Effector memory CD8-positive, alpha-beta T cell (primary cell): ENCODE results near the gene APH1B.
"Not testable (repeated sequence)": the region's sequence is repeated elsewhere in the genome, so short reads cannot be mapped to it uniquely, and the experiment has no call there.

Experiments
- ATAC-seq: fragments of 150-1000 bp; cut with Tn5 transposase; replicated peaks from 2 replicates; pipeline ENCODE4 v1.10.0; 2021; ENCODE audit warnings: mild to moderate bottlenecking, moderate library complexity
- DNase-seq, 3 experiments: peaks; one replicate each; pipeline ENCODE4 v3.0.0; 2021
- H3K27ac Mint-ChIP-seq, 2 donors: one replicate each; pipeline ENCODE4 v1.8.0; 2022; ENCODE audit warnings: mild to moderate bottlenecking in 2 of 2, mixed read lengths in 2 of 2, moderate library complexity in 2 of 2
- H3K27me3 Mint-ChIP-seq, 2 donors: one replicate each; pipeline ENCODE4 v1.8.0; 2022; ENCODE audit warnings: mixed read lengths in 2 of 2
- H3K36me3 Mint-ChIP-seq: one replicate; pipeline ENCODE4 v1.8.0; 2022; ENCODE audit warnings: mild to moderate bottlenecking, moderate library complexity, mixed read lengths; ENCODE audit not compliant: insufficient read depth
- H3K4me1 Mint-ChIP-seq, 2 donors: one replicate each; pipeline ENCODE4 v1.8.0; 2022; ENCODE audit warnings: low read depth in 2 of 2, mixed read lengths in 2 of 2
- H3K4me3 Mint-ChIP-seq, 2 donors: one replicate each; pipeline ENCODE4 v1.8.0; 2022; ENCODE audit warnings: mild to moderate bottlenecking in 2 of 2, mixed read lengths in 2 of 2, moderate library complexity in 2 of 2
- H3K9me3 Mint-ChIP-seq, 2 donors: one replicate each; pipeline ENCODE4 v1.8.0; 2022; ENCODE audit warnings: mixed read lengths in 2 of 2
- total RNA-seq, 9 experiments: gene quantifications; one replicate each; lab custom pipeline; 2026; lab: John Stamatoyannopoulos, UW

The APH1B gene
- total RNA-seq = 4.8 to 39.3 (median 8.5) reads per million in 9 experiments

DNA sequence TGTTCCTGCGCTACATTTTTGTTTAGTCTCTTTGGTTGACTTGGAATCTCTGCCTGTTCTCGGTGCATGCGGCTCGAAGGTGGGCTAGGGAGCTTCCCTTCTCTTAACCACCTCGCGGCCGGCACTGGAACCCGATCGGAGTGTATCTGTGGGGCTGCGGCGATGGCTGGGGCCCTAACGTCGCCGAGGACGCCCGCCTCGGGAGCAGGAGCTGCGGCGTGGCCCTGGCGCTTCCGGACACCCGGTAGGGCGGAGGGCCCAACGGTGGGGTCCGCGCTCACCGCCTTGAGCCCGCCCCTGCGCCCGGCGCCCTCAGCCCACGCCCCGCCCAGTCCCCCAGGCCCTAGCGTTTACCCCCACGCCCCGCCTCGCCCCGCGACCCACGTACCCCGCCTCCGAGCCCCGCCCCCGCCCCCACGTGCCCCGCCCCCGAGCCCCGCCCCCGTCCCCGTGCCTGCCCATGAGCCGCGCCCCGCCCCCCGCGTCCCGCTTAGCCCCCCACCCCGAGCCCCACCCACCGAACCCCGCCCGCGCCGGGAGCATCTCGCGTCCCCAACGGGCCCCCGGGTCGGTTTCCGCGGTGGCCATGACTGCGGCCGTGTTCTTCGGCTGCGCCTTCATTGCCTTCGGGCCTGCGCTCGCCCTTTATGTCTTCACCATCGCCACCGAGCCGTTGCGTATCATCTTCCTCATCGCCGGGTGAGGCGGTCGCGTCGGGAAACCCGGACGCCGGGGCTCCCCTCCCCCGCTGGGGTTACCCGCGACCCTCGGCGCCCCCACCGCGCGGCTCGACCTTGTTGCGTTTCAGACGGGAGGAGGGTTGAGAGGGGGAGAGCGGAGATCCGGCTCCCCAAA, at the start of gene APH1B:
Gene APH1B, plus strand, starts transcription at position 568 of the 855 bp plus-strand sequence. Its CDS starts 19 bp downstream, at position 587.
- DNase-seq (peak; percentile 62 to 67 (median 66)), ATAC-seq (peak; percentile 82)
- Mint-ChIP-seq H3K36me3 (peaks cover 3% of the 10 kb centered on the region), H3K9me3 (no peaks in the 10 kb centered on the region), H3K4me3 (peak within 1 kb of the TSS; percentile 78 to 86), H3K27ac (peak within 1 kb of the TSS; percentile 73 to 85), H3K27me3 (no peaks in the 10 kb centered on the region), H3K4me1 (peaks cover 26 to 35% of the 10 kb centered on the region in 2 donors)

DNA sequence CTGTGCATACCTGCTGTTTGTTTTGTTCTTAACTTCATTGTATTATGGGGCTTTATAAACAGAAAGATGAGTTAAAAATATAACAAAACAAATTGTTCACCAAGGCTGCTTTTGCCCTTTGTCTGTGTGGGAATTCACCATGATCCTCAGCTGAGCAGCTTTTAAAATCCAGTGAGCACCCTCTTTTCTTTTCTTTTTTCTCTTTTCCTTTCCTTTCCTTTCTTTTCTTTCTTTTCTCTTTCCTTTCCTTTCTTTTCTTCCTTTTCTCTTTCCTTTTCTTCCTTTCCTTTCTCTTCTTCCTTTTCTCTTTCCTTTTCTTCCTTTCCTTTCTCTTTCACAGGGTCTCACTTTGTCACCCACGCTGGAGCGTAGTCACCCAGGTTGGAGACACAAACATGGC, 49.7 kb upstream of the APH1B start:
- Mint-ChIP-seq H3K27me3 (no peaks in the 10 kb centered on the region), H3K4me1 (peaks cover 32 to 48% of the 10 kb centered on the region in 2 donors), H3K9me3 (no peaks in the 10 kb centered on the region), H3K27ac (peak overlapping the region; percentile 45 to 75), H3K36me3 (peaks cover 44% of the 10 kb centered on the region), H3K4me3 (peak overlapping the region in 1 of 2 donors; percentile 30)
- ATAC-seq = no peak
- no peak for DNase-seq

DNA sequence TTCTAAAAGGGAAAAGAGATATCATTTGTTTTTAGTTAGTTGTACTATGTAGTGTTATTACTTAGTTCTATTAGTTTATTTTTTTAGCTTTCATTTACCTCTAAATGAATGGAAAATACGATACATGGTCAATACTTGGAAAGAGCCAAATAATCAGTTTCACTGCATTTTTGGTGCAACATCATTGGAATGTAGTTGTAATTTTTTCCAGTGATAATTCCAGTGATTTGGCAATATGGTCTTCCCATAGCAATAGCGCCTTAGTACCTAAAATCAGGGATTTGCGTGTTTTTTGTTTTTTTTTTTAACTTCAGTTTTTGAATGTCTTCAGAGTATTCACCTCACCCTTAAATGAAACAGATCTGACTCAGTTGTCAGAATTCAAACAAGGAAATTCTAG, 46.2 kb upstream of the APH1B start:
- no peaks in the 10 kb centered on the region for H3K9me3 Mint-ChIP-seq
- H3K36me3 Mint-ChIP-seq = peaks cover 46% of the 10 kb centered on the region
- H3K4me3 Mint-ChIP-seq = peak overlapping the region in 1 of 2 donors; percentile 21
- DNase-seq = no peak
- no peak for ATAC-seq
- H3K27me3 Mint-ChIP-seq = no peaks in the 10 kb centered on the region
- H3K27ac Mint-ChIP-seq = peak overlapping the region; percentile 84 to 87
- peaks cover 39 to 68% of the 10 kb centered on the region in 2 donors for H3K4me1 Mint-ChIP-seq

DNA sequence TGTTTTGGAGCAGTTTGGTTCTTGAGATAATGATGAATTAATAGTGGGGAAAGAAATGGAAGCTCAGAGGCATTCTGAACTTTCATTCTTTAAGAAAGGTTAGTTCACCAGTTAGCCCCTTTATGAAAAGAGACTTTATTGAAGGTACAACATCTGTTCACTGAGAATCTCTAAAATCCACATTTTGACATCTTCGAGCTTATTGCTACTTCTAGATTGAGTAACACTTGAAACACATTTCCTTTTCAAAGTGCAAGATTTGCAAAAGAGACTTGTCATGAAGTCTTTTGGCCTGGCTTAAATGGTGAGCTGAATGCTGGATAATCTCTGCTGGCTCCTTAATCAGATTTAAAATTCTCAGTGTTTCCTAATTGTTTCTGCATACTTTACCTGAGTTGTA, 45.7 kb upstream of the APH1B start:
- peak; percentile 31 for ATAC-seq
- peak overlapping the region; percentile 21 to 70 for H3K4me3 Mint-ChIP-seq
- peaks cover 41% of the 10 kb centered on the region for H3K36me3 Mint-ChIP-seq
- no peak for DNase-seq
- no peaks in the 10 kb centered on the region for H3K27me3 Mint-ChIP-seq
- peak overlapping the region; percentile 84 to 87 for H3K27ac Mint-ChIP-seq
- peaks cover 35 to 63% of the 10 kb centered on the region in 2 donors for H3K4me1 Mint-ChIP-seq
- H3K9me3 Mint-ChIP-seq = no peaks in the 10 kb centered on the region

DNA sequence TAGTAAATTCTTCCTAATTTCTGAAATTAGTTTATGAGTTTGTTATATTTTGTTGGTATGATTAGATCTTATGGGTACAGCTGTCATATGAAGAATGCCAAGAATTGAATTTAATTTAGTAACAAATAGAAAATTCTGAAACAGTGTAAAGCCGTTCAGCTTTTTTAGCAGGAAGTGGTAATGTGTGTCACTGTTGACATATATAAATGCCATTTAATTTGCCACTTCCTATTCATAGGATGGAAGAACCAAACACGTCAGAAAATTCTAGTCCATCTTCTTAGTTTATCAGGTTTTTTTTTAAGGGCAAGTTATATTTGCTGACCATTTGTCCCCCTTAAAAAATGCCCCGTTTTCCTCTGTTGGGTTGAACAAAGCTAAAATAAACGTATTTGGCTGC, 45.0 kb upstream of the APH1B start:
- ATAC-seq = peak; percentile 88
- peaks cover 46% of the 10 kb centered on the region for H3K36me3 Mint-ChIP-seq
- H3K27ac Mint-ChIP-seq = peak overlapping the region; percentile 84 to 87
- DNase-seq = no peak
- H3K27me3 Mint-ChIP-seq = no peaks in the 10 kb centered on the region
- peaks cover 38 to 65% of the 10 kb centered on the region in 2 donors for H3K4me1 Mint-ChIP-seq
- peak overlapping the region; percentile 41 to 70 for H3K4me3 Mint-ChIP-seq
- no peaks in the 10 kb centered on the region for H3K9me3 Mint-ChIP-seq

DNA sequence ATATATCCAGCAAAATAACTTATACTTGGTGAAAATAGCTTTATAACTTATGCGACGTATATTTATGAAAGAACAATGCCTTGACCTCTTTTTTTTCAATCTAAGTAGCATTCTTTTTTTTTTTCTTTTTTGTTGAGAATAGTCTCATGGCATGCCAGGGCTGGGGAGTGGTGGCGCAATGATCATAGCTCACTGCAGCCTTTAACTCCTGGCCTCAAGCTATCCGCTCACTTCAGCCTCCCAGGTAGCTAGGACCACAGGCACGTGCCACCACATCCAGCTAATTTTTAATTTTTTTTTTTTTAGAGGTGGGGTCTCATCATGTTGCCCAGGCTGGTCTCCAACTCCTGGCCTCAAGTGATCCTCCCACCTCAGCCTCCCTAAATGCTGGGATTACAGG, 44.5 kb upstream of the APH1B start:
- peak overlapping the region; percentile 84 to 87 for H3K27ac Mint-ChIP-seq
- H3K4me3 Mint-ChIP-seq = peak overlapping the region; percentile 41 to 68
- H3K27me3 Mint-ChIP-seq = no peaks in the 10 kb centered on the region
- ATAC-seq (peak; percentile 40), DNase-seq (no peak)
- H3K36me3 Mint-ChIP-seq = peaks cover 46% of the 10 kb centered on the region
- peaks cover 41 to 66% of the 10 kb centered on the region in 2 donors for H3K4me1 Mint-ChIP-seq
- H3K9me3 Mint-ChIP-seq = no peaks in the 10 kb centered on the region

DNA sequence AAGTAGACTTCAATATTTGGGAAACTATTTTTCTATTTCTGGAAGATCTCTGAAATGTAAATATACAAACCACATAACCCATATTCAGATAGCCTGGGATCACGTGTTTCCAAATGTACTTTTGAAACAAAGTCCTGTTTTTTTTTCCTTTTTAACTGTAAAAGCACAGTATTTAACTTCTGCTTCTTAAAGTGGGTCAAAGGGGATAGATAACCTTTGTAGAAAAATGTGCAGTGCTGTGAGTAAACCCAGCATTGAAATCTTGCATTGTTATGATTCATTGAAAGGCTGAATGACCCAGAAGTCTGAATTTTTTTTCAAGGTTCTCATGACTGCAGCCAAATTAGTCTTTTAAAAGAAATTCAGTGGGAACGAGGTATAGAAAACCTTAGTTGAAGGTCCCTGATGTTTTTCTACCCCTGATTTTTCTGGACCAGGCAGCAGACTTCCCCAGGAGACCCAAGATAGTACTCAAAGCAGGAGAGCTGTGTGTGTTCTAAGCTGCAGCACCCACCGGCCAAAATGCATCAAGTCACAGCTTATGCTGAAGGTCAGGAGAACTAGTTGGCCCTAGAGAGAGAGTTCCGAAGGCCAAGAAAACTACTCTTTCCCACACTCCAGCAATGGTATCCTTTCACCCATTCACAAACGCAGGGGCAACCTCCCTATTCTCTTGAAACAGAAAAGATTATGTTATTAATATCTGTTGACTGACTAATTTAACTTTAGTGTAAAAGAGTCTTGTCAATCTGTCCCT, 43.6 kb upstream of the APH1B start:
- H3K36me3 Mint-ChIP-seq = peaks cover 41% of the 10 kb centered on the region
- ATAC-seq (peak; percentile 31), DNase-seq (no peak)

DNA sequence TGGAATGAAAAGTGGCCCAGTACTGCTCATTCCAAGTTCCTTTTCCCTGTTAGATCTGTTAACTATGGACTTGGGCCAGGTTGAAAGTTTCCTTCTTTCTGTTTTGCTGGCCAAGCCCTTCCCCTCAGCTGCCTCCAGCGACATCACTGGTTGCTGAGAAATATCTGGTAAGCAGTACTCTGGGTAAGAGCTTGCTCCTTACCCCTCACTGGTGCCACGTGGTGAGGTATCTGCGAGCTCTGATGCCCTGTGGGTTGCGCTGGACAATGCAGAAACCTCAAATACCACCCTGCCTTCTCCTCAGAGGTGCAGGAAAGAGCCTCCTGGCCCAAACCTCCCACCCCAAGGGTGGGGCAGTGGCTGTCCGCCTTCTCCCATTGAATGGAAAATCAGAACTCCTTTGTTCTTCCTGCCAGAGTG, 42.9 kb upstream of the APH1B start:
- DNase-seq = no peak
- Mint-ChIP-seq H3K27ac (peak overlapping the region; percentile 56 to 91), H3K4me1 (peaks cover 38 to 67% of the 10 kb centered on the region in 2 donors), H3K27me3 (no peaks in the 10 kb centered on the region), H3K4me3 (peak overlapping the region; percentile 37 to 68), H3K36me3 (peaks cover 40% of the 10 kb centered on the region), H3K9me3 (no peaks in the 10 kb centered on the region)
- no peak for ATAC-seq

More for the DNA sequence above, 43.6 kb upstream of the APH1B start:
- Mint-ChIP-seq H3K9me3 (no peaks in the 10 kb centered on the region), H3K4me3 (peak overlapping the region; percentile 41 to 68), H3K4me1 (peaks cover 39 to 67% of the 10 kb centered on the region in 2 donors), H3K27ac (peak overlapping the region; percentile 84 to 85), H3K27me3 (no peaks in the 10 kb centered on the region)

DNA sequence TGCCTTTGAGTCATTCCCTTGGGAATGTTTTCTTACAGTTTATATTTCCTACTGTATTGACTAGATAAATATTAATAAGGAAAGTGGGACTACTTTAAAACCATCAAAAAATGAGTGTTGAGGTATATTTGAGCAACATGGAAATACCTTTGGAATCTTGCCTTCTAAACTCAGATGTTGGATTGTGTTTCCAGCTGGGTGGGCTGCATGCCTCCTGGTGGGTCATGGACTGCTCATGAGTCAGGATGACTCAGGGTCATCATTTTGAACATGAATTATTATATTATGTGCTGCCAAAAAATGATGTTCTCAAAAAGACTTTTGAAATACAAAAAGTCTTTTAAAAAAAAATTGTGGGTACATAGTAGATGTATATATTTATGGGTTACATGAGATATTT, 41.1 kb upstream of the APH1B start:
- no peak overlapping the region for H3K4me3 Mint-ChIP-seq
- H3K9me3 Mint-ChIP-seq = no peaks in the 10 kb centered on the region
- H3K27me3 Mint-ChIP-seq = no peaks in the 10 kb centered on the region
- H3K27ac Mint-ChIP-seq = no peak overlapping the region
- DNase-seq (no peak), ATAC-seq (no peak)
- peaks cover 39% of the 10 kb centered on the region for H3K36me3 Mint-ChIP-seq
- H3K4me1 Mint-ChIP-seq = peaks cover 36 to 67% of the 10 kb centered on the region in 2 donors

DNA sequence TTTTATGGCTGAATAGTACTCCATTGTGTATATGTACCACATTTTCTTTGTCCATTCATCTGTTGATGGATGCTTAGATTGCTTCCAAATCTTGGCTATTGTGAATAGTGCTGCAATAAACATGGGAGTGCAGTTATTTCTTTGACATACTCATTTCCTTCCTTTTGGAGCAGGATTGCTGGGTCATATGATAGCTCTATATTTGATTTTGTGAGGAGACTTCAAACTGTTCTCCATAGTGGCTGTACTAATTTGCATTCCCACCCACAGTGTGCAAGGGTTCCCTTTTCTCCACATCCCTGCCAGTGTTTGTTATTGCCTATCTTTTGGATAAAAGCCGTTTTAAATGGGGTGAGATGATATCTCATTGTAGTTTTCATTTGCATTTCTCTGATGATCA, 40.3 kb upstream of the APH1B start:
- DNase-seq, H3K9me3 Mint-ChIP-seq, H3K4me3 Mint-ChIP-seq, ATAC-seq, H3K27me3 Mint-ChIP-seq: not testable (repeated sequence)
- peak overlapping the region; percentile 28 to 50 for H3K27ac Mint-ChIP-seq
- peaks cover 42% of the 10 kb centered on the region for H3K36me3 Mint-ChIP-seq
- H3K4me1 Mint-ChIP-seq = peaks cover 38 to 67% of the 10 kb centered on the region in 2 donors

DNA sequence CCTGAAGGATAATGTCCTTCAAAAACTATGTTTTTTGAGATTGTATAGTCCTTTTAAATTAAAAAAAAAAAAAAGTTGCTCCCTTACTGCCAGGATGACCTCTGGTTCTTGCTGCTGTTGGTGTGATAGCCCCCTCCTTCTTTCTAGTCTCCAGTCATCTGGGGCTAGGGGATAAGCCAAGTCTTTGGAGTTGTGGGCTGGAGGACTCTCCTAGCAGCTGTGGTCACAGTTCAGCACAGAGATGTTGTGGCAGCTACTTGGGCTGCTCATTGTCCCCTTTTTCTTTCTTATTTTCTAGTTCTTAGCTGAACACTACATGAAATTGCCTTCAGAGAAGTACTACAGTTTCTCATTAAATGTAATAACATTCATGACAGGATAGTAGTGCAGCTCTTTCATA, 39.2 kb upstream of the APH1B start:
- DNase-seq (no peak), ATAC-seq (no peak)
- Mint-ChIP-seq H3K27me3 (no peaks in the 10 kb centered on the region), H3K9me3 (no peaks in the 10 kb centered on the region), H3K36me3 (peaks cover 47% of the 10 kb centered on the region), H3K4me1 (peaks cover 44 to 69% of the 10 kb centered on the region in 2 donors), H3K4me3 (peak overlapping the region in 1 of 2 donors; percentile 33), H3K27ac (peak overlapping the region; percentile 12 to 39)

DNA sequence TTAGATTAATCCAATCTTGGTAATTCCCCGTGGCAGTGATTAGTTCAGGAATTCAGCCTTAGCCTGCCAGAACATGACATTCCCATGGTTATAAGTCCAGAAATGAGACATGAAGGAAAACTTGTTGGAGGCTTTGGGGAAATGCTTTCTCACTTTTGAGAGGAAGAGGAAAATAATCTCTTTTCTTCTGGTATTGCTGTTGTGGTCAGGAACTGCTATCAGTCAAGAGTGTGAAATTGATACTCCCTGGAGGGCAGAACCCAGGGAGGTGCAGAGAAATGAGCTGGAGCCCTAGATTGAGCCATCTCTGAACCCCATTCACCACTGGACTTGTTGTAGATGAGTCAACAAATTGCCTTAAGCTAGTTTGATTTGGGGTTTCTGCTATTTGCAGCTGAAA, 38.6 kb upstream of the APH1B start:
- Mint-ChIP-seq H3K27ac (peak overlapping the region; percentile 12 to 39), H3K27me3 (no peaks in the 10 kb centered on the region), H3K36me3 (peaks cover 51% of the 10 kb centered on the region), H3K9me3 (no peaks in the 10 kb centered on the region), H3K4me3 (peak overlapping the region in 1 of 2 donors; percentile 60), H3K4me1 (peaks cover 48 to 69% of the 10 kb centered on the region in 2 donors)
- DNase-seq = no peak
- peak; percentile 77 for ATAC-seq

DNA sequence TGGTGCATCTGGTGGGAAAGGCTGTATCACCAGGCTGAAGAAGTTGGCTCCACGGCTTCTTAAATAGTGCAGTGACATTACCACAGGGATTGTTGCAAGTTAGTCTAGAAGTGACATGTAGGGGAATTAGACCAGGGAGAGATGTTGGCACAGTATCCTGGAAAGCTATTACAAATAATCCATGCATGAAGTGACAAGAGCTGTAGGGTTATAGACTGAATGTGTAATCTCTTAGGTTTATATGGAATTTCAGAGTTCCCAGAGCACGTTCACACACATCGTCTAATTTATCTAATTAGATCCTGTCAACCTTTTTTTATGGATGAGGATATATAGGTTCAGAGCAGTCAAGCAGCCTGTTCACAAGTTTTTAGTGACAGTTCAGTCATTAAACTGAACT, 37.3 kb upstream of the APH1B start:
- Mint-ChIP-seq H3K9me3 (no peaks in the 10 kb centered on the region), H3K27me3 (no peaks in the 10 kb centered on the region), H3K36me3 (peaks cover 51% of the 10 kb centered on the region), H3K27ac (peak overlapping the region in 1 of 2 donors; percentile 39), H3K4me3 (no peak overlapping the region), H3K4me1 (peaks cover 48 to 69% of the 10 kb centered on the region in 2 donors)
- no peak for ATAC-seq
- no peak for DNase-seq
